Measurements from ENCODE around the gene MYOZ1.
"Not testable (repeated sequence)": the region's sequence is repeated elsewhere in the genome, so short reads cannot be mapped to it uniquely, and the experiment has no call there.

Gene MYOZ1

GRCh38 chr10:73647211-73647874 lies 6.1 kb upstream of the MYOZ1 start:
- peak; percentile 51 for DNase-seq

DNA sequence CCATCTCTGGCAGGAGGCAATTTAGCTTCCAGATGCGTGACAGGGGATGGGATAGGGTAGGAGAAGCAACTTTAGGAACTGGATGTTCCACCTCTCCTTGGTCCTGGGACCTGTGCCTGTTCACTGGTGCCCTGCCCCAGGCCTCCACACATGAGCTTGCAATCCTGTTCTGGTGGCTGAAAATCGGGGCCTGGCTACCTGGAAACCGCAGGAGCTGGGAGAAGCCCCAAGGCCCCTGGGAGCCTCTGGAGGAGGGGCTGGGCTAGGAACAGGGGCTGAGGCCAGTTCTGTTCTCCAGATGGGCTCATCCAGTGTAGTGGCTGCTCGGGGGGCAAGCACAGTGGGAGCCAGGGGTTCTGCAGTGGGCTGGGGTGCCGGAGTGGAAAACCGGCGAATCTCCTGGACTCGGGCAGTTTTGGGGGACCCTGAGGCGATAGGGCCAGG lies 5.3 kb upstream of the MYOZ1 start:
- no peak for DNase-seq

DNA sequence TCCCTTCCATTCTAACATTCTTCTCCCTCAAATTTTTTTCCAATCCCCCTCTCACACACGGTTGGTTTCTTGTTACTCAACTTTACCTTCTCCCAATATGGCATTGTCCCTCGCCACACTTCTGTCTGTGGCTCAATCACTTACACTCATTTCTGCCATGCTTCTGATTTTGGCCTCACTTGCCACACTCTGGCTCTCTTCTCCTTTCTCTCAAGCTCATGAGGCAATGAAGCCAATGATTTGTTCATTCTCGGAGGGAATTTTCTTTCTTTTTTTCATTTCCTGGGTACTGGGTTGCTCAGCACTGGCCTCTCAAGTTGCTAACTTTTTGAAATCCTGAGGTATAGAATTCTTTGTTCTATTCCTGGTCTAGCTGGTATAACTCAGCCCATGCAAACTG lies 4.0 kb upstream of the MYOZ1 start:
- DNase-seq, result no peak

- DNase-seq, result no peak
These were observed 3.5 kb upstream of the MYOZ1 start for GRCh38 chr10:73644767-73645166.

DNA sequence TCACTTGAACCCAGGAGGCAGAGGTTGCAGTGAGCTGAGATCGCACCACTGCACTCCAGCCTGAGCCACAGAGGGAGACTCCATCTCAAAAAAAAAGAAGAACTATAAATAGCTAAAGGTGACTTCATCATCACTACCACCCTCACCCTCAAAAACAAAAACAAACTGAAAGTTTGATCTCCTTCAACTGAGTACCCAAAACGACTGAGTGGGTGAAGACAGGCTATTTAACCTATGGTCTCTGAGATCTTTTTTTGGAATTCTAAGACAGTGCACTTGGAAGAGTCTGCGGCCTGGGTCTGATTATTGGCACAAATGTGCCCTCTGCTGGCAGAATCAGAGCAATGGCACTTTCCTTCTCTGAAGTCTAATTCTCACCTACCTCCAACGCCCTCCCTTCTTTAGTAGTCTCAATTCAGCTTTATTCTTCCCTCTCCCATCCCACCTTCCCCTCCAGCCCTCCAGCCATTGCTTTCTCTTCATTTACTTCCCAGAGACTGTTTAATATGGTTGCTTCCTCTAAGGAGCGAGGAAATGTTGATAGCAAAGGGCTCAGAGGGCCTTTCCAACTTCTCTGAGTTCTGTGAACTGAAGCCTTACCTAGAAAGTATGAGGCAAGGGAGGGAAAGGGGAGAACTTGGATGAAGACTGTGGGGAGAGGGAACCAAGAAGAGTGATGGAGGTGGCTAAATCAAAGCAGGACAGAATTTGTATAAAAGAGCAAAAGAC lies 2.9 kb upstream of the MYOZ1 start:
- DNase-seq, result peak; percentile 48

GRCh38 chr10:73643362-73643761 lies 2.1 kb upstream of the MYOZ1 start:
- no peak for DNase-seq

DNA sequence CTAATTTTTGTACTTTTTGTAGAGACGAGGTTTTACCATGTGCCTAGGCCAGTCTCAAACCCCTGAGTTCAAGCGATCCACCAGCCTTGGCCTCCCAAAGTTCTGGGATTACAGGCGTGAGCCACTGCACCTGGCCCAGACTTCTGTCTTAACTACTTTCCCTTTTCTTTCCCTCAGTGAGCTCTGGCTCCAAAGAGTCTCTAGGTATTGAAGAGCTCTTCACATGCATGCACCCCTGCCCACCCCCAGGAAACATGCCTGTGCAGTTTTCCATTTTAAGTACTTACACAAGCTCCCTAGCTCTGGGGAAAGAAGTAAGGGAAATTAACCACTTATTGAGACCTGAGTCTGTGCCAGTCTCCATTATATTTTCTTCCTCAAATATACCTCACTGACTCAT lies 2.0 kb downstream of the MYOZ1 start:
- DNase-seq, result no peak

GRCh38 chr10:73635781-73636180 lies 5.5 kb downstream of the MYOZ1 start:
- no peak for DNase-seq

DNA sequence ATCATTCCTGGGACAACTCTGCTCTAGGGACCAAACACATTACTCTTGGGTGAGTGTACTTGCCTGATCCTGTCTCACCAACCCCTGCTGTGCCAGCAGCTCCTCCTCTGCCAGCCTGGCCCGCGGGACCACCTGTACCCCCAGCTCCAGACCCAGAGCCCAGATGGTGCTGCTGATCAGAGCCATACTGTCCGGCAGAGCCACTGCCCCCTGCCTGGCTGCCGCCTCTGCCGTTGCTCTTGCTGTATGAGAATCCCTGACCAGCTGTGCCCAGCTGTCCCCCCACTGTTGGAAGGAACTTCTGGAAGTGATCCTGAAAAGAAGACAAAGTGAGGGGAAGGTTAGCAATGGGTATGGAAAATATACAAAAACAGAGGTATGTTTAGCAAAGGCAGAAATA lies 6.9 kb downstream of the MYOZ1 start:
- DNase-seq, result no peak

GRCh38 chr10:73629165-73629564 lies 12.1 kb downstream of the MYOZ1 start:
- DNase-seq, result no peak

DNA sequence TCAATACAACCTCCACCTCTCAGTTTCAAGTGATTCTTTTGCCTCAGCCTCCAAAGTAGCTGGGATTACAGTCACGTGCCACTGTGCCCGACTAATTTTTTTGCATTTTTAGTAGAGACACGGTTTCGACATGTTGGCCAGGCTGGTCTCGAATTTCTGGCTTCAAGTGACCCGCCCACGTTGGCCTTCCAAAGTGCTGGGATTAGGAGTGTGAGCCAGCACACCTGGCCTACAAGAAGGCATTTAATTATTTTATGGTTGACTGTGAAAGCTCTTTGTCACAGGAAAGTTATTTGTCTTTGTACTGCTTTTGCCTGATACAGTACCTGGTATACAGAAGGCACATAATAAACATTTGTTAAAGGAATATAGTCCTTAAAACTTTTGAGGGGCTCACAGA lies 12.9 kb downstream of the MYOZ1 start:
- DNase-seq, result no peak

GRCh38 chr10:73627300-73627699 lies 14.0 kb downstream of the MYOZ1 start:
- DNase-seq, result no peak

DNA sequence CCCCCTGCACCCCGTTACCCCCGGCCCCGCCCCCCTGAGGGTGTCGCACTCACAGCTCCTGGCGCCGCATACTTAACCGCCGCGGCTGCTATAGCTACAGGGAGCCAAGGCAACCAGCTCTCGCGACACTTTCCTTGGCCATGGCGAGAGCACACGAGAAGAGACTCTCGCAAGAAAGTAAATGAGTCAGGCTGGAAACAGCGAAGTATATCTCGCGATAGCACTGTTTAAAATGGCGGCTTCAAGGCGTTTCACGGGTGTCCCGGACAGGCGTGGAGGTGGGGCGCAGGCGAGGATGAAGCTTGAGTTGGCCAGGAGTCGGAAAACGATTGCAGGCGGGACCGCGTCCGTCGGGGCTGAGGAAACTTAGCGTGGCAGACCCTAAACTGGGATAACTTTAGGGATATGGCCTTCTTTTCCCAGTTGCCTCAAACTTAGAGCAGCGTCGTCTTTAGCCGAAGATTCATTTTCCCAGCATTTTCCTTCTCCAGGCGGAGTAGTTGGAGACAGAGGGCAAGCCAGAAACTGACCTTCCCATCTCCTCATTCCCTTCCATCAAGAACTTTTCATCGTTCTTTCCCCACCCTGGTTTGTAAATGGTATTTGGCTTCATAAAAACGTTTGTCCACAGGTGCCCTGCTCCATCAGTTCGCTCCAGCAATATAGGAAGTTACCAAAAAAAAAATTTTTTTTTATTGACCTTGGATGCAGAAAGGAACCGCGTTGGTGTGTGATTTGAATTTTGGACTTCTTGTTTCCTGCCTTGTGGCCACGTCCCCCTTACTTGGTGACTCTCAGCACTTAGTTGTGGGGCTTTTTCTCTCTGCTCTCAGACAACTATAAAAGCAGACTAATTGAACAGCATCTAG lies 15.2 kb downstream of the MYOZ1 start:
- DNase-seq, result peak; percentile 93

GRCh38 chr10:73625004-73625883 lies 16.0 kb downstream of the MYOZ1 start:
- DNase-seq, result peak; percentile 44

DNA sequence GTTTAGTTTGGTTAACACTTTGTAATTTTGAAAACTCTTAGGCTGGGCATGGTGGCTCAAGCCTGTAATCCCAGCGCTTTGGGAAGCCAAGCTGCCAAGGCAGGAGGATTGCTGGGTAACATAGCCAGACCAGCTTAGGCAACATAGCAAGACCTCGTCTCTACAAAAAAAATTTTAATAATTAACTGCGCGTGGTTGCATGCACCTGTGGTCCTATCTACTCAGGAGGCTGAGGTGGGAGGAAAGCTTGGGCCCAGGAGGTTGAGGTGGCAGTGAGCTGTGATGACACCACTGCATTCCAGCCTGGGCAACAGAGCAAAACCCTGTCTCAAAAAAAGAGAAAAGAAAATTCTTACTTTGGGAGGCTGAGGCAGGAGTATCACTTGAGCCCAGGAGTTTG lies 18.2 kb downstream of the MYOZ1 start:
- DNase-seq, result no peak

DNA sequence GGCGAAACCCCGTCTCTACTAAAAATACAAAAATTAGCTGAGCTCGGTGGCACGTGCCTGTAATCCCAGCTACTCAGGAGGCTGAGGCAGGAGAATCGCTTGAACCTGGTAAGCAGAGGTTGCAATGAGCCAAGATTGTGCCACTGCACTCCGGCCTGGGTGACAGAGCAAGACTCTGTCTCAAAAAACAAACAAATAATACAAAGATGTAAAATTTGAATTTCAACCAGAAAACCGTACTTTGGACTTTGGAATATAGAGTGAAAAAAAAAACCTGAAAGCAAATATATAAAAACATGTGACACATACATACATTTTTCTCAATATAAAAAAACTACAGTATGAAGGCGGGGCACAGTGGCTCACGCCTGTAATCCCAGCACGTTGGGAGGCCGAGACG lies 20.3 kb downstream of the MYOZ1 start:
- DNase-seq, result not testable (repeated sequence)

DNA sequence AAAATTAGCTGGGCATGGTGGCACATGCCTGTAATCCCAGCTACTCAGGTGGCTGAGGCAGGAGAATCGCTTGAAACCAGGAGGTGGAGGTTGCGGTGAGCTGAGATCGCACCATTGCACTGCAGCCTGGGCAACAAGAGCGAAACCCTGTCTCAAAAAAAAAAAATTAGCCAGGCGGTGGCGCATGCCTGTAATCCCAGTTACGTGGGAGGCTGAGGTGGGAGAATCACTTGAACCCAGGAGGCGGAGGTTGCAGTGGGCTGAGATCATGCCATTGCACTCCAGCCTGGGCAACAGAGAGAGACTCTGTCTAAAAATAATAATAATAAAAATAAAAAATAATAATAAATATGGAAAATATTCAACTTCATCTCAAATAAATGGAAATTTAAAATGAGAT lies 24.1 kb downstream of the MYOZ1 start:
- DNase-seq, result not testable (repeated sequence)

DNA sequence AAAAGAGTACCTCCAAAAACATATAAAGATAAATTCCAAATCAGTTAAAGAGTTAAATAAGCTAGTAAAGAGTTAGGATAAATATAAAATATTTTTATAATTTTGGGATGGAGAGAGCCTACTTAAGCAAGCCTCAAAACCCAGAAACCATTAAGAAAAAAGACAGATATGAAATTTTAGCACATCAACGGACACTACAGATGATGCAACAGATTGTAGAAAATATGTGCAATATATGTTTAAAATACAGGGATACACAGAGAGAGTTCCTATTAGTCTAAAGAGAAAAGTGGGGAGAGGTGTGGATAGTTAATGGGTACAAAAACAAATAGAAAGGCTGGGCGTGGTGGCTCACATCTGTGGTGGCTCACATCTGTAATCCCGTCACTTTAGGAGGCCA lies 26.6 kb downstream of the MYOZ1 start:
- no peak for DNase-seq

DNA sequence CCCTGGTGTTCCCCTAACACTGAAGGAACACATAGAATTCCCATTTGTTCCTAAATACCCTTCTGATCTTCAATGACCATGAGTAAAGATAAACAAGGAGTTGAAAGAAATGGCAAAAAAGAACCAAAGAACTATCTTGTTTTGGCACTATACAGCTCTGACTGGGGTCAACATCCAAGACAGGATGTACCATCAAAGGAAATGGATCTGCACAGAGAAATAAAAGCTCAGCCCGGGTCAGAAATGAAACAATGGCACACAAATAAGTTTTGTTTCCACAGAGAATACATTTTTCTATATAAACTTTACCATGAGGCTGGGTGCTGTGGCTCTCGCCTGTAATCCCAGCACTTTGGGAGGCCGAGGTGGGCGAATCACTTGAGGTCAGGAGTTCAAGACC lies 32.2 kb downstream of the MYOZ1 start:
- DNase-seq, result no peak

DNA sequence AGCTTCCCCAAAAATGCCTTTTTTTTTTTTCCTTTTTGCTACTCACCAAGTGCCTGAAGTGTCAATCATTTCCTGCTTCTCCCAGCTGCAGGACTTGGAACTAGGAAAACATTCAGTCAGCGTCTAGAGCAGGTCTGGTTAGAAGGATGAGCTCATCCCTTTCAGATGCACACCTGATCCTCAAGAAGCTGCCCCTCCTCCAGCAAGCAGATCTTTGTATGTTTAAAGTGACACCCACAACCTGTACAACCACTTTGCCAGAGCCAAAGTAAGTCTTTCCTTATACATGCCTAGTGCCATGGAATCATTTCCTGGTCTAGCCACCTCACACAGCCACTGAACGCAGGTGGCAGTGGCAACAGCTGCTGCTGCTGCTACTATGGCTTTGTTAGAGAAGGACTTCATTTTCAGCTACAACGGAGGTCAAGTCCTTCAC lies 39.8 kb downstream of the MYOZ1 start:
- DNase-seq, result no peak

DNA sequence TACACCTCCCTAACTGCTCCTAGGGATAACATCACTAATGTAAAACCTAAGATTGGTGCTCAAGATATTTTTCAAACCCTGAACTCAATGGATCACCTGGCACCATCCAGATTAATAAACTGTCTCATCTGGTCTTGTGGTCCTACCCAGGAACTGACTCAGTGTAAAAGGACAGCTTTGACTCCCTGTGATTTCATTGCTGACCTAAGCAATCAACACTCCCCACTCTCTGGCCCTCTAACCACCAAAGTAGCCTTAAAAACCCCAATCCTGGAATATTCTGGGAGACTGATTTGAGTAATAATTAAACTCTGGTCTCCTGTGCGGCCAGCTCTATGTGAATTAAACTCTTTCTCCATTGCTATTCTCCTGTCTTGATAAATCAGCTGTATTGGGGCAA lies 43.9 kb downstream of the MYOZ1 start:
- DNase-seq, result no peak

- DNase-seq, result no peak
These were observed 47.5 kb downstream of the MYOZ1 start for GRCh38 chr10:73593812-73594211.

GRCh38 chr10:73593110-73593509 lies 48.2 kb downstream of the MYOZ1 start:
- no peak for DNase-seq
